HG02763 (cell line): ENCODE data around the gene INPP5B.

ENCODE experiments used
- ATAC-seq: cut with Tn5 transposase; IDR thresholded peaks from one replicate; pipeline ENCODE4 v1.9.1; 2021; ENCODE audit warnings: mild to moderate bottlenecking, moderate library complexity; ENCODE audit not compliant: unreplicated experiment

The INPP5B gene

DNA sequence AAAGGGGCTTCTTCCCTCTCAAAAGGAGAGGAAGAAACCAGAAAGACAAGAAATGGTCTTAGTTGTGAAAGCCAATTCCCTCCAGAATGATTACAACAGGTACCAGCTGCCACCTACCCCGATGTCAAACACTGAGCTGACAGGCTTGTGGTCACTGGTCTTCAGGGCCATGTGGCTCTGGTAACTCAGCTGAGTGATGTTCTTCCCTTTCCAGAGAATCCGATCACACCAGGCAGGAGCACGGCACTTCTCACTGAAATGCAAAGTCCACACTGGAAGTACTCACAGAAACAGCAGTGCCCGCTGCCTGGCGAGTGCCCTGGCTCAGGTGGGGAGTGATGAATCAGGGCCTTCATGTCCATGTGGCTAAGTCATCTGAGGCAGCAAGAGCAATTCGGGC is 68.8 kb downstream of the INPP5B start:
- no peak for ATAC-seq

DNA sequence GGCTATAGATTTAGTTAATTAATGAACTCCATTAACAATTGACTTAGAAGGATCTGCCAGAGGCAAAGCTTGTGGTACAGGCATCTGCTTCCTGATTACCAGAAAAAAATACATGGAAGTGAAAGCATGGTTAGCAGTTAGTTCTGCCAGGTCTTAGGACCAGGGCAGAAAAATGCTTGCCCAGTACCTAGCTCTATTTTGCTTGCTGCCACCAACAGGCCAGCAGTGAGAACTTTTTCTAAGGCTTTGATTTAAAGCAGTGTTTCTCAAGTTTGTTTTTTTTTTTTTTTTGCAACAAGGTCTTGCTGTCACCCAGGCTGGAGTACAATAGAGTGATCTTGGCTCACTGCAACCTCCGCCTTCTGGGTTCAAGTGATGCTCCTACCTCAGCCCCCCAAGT is 71.0 kb downstream of the INPP5B start:
- ATAC-seq, result no peak

DNA sequence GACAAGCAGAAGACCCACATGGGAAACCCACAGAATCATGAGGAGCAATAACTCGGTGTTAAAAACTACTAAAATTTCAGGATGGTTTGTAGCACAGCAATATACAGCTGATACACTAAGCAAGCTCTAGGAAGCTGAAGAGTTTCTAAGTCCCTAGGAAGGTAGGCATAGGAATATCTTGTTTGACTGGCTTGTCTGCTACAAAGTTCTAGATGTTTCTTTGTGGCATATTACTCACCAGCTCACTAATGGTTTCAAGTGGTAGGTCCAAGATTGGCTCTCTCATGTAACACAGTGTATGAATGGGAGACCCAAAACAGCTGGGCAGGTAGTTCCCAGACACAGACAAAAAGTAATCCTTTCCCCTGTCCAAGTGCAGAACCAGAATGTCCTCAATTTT is 74.2 kb downstream of the INPP5B start:
- no peak for ATAC-seq

DNA sequence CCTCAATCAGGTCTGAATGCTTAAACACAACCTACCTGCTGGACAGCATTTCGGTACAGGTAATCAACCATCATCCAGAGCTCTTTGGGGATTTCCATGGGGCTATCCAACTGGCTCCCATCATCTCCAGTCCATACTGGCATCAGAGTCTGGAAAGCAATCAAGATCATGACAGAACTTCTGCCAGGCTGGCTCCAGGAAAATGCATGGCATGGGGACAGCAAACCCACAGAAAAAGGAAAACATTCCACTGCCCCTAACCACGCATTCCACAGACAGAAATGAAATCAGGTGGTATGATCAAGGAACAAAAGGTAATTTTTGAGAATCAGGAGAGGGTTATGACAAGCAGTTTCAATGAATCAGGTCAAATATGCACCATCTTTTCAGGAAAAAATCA is 78.4 kb downstream of the INPP5B start:
- no peak for ATAC-seq

DNA sequence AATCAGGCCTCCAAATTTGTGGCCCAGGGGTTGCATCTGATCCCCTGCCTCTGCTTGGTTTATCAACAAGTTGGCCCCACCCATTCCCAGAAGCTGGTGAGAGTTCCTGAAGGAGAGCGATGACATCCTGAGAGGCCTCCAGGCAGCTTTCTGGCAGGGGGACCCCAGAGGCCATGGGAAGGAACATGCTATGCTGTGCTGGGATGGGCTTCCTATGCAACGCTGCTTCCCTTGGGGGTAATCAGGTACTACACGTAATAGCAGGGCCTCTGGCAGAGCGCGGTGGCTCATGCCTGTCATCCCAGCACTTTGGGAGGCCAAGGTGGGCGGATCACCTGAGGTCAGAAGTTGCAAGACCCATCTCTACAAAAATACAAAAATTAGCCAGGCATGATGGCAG is 79.1 kb downstream of the INPP5B start:
- no peak for ATAC-seq

DNA sequence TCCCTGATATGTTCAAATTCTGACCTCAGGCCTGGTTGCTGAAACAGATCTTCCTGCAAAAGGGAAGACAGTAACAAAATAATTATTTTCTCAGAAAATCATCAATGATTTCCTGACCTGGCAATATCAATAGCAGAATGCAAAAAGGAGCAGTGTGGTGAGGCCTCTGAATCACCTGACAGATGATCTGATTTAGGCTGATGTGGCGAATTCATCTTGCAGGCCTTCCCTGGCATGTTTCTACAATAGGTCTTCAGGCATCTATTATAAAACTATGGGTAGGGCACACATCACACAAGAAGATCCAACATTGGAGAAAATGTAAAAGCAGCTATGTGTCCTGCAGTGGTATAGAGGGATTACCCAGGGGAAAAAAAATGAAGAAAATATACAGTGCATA is 80.4 kb downstream of the INPP5B start:
- no peak for ATAC-seq

DNA sequence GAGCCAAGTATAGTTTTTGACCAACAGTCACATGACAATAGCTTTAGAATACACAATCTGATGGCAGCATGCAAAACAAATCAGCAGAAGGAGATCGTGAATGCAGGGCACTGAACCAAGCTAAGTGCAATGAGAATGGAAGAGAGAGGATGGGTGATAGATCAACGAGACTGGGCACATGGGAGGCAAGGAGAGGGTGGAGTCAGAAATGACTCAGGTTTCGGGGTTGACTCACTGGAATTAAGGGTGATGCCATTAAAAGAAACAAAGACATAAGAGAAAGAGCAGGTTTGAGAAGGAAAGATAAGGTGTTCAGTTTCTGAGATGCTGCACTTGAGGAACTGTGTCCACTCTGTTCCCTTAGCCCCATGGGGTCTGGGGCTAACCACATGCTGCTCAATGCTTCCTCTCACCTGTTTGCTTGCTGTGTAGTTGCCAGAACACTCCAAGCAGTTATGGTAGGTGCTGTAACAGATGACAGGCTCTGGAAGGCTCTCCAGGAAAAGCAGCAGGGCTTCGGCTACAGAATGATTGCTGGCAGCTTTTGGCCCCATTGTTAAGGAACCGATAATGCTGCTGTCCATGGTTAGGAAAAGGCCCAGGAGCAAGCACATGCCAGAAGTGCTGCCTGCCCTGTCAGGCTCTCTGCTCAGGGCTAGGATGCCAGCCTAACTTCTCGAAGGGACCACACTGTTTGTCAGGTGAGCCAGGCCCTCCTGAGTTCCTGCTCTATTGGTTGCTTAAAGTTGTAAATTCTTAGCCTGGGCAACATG is 81.3 kb downstream of the INPP5B start:
- ATAC-seq, result no peak

DNA sequence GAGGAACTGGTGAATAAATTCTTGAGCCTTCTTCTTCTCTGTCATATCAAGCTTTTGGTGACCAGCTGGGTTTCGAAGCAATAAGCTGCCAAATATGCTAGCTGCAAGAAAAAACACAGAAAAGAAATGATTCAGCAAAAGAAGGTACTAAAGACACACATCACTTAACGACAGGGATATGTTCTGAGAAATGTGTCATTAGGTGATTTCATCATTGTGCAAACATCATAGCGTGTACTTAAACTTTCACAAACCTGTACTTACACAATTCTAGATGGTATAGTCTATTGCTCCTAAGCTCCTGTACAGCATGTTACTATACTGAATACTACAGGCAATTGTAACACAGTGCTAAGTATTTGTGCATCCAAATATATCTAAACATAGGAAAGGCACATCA is 84.5 kb downstream of the INPP5B start:
- no peak for ATAC-seq

DNA sequence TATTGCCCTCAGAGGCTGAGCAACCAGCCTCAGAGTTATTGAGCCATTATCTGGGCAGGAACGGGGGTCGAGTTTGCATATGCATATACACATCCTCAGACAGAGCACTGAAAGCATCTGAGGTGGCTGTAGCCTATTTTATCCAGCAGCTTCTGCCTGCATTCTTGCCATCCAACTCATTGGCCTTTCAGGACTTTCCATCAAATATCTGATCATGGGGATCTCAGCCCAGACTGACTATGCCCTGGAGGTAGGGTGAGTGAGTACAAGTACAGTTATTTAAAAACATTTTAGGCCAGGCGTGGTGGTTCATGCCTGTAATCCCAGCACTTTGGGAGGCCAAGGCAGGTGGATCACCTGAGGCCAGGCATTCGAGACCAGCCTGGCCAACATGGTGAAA is 85.7 kb downstream of the INPP5B start:
- ATAC-seq, result no peak

DNA sequence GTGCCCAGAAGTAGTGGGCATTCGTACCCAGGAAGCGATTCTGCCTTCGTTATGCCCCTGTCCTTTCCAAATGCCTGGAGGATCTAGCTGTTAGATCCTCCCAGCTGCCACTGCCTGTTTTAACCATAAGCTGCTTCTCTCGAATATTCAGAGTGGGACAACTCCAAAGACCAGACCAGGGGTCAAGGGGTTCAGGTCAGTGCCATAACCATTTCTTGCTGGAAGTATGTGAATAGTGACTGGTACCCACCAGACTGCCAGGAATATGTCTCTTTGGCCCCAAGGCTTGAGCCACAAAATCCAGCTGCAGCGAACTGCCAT is 86.5 kb downstream of the INPP5B start:
- no peak for ATAC-seq

DNA sequence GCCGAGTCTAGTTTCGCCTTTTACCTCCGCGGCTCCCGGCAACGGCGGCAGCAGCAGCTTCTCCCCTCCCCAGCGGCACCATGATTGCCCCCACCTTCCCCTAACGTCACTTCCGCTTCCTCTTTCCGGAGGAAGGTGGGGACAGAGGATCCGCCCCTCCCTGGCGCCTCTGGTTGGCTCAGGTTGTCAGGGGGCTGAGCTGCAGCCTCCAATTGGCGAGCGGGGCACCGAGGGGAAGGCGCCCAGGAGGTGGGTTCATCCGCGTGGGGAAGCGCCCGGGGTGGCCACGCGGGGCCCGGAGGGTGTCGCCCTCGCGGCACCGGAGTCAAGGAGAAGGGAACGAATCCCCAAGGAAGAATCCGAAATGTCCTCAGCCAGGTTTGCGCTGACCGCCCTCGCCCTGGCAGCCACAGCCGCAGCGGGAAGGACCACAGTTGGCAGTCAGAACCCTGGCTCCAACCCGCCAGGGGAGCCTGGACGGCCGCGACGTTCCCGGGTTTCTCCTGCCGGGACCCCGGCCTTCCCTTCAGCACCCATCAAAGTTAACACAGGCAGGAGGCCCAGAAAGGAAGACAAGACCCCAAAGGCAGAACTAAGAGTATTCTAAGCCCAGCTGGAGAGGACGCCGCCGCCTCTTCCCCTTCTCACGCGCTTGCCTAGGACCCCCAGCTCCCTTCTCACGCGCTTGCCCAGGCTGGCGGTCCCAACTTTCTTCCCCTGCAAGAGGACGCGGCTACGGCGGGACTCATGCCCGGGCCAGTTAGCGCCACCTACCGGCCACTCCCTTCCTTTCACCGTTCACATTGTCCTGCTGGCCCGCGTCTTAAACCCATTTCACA is 87.1 kb downstream of the INPP5B start, which contains the start of gene MTF1:
MTF1 (minus strand) TSS at position 86 of the 839 bp plus-strand sequence. CDS start 1,934 bp downstream, outside the sequence.
- peak; percentile 91 for ATAC-seq

DNA sequence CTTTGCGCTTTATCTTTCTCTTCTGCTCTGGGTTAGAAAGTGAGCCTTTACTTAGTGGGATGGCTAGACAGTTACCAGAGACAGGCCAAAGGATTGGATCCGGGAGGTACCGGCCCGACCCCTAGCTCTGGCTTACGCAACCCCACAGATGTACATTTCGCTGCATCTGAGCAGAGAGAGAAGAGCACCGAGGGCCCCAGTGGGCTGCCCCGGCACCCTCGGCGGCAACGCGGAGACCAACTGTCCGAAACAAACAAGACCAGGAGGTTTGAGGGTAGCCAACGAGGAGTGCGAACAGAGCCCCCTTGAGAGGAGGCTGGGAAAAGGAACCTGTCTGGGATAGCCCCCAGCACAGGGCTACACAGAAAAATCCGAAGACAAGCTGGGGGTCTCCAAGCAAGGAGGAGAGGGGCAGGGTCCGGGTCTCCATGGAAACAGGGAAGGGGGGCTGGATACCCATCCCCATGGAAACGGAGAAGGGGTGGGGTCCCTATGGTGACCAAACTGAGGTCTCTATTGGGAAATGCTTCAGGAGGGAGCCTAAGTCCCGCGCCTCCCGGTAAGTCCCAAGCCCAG is 87.8 kb downstream of the INPP5B start:
- ATAC-seq, result no peak

DNA sequence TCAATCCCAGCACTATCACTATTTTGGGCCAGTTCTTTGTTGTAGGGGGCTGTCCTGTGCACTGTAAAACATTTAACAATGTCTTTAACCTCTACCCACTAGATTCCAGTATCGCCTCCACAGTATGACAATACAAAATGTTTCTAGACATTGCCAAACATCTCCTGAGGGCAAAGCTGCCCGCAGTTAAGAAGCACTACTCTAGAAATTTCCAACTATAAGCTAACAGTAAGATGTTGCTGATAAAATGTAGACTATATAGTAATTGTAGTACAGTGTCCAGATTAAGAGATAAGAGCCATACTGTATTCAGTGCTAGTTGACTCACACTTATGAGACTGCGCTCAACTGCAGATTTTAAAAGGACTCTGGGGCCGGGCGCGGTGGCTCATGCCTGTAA is 92.4 kb downstream of the INPP5B start:
- ATAC-seq, result no peak

DNA sequence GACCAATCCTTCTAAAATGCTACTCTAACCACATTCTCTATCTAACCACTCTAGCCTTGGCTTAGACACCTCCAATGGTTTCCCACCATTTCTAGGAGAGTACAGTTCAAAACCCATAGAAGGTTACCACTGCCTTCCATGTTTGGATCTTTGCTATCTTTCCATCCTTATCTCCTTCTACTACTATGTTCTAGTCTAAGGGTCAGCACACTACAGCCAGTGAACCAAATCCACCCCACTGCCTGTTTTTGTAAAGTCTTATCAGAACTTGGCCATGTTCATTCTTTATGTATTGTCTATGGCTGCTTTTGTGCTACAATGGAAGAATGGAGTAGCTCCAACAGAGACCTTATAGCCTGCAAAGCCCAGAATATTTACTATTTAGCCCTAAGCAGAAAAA is 93.7 kb downstream of the INPP5B start:
- no peak for ATAC-seq

DNA sequence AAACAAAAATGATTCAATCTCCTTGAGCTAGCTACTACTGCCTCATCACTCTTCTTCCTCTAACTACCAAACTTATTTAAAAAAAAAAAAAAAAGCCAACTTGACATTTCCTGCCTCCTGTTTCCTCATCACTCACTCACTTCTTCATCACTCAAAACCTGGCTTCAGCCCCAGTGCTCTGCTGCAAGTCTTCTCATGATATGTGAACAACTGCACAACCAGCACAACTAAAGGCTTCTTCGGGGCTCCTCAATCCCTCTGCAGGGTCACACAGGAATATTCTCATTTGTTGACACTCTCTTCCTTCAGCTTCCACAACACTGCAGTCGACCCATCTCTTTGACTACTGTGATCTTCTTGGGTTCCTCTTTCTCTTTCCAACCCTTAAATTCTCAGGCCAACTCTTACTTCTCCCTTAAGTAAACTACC is 95.1 kb downstream of the INPP5B start:
- no peak for ATAC-seq

DNA sequence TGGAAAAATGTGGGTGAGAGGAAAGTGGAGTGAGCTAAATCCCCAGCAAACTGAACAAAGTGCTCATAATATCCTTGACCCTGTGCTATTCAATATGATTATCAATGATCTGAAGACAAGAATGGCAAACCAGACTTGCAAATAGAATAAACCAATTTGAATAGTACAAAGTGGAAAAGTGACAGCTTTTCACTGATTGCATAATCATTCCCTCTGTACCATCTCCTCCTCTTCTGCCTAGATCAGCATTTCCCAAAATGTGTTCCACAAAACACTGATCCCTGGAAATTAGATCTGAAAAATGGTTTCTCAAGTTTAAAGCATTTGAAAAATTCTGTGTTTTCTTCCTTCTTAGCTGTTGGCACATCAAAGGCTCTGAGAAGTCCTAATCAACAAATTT is 95.6 kb downstream of the INPP5B start:
- ATAC-seq, result no peak

DNA sequence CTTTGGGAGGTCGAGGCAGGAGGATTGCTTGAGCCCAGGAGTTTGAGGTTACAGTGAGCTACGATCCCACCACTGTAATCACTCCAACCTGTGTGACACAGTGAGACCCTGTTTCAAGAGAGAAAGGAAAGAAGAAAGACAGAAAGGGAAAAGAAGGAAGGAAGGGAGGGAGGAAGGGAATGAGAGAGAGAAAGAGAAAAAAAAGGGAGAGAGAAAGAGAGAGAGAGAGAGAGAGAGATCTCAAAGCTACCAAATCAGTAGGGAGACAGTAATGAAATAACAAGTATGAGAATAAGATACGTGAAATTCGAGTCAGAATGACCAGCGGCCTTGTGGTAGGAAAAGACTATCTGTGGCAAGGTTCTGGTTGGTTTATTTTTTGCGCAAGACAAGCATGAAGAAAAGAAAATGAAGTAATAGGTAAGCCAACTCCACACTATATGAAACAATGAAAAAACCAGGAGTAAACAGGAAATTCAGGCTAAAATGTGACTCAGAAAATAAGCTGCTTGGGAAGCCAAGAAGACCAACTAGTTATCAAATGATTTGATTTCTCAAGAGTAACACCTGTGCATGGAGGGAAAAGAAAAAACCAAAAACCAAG is 96.4 kb downstream of the INPP5B start:
- ATAC-seq, result no peak

DNA sequence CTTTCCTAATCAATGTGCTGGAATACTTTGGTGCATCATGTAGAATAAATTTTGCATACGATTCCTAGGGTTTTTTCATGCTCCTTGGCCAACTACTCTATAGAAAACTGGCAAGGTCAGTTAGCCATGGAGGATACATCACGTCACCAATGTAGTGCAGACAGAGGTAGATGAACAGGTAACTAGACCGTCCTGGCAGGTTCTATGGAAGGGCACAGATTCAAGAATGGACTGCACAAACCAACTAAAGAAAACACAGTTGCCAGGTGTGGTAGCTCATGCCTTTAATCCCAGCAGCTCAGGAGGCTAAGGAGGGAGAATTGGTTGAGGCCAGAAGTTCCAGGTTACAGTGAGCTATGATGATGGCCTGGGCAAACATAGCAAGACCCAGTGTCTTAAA is 97.4 kb downstream of the INPP5B start:
- no peak for ATAC-seq

DNA sequence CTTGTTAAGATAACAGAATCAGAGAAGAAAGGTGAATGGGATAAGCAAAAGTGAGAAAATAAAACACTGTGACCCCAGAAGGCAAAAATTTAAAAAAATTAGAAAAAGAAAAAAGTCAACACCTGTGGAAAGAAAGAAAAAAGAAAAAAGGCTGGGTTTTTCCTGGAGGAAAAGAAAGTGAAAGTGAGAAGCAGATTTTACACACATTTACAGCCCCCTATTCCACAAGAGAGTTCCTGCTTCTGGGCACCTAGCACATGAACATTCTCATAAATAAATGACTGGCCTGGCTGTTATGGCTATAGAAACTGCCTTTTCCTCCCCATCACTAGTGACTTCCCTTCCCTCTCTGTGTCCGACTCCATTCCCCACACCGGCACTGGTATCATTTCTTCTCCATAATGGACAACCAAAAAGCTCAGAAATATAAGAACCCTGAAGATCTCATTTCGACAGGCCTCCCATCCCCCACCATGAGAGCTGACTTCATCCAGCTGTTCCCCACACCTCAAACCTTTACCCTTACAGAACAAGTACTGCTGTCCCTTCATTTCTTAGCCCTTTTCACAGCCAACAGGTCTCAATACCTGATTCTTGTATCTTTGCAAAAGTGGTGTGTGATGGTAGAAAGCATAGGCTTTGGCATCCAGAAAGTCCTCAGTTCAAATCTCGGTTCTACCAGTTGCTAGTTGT is 100.1 kb downstream of the INPP5B start:
- no peak for ATAC-seq

DNA sequence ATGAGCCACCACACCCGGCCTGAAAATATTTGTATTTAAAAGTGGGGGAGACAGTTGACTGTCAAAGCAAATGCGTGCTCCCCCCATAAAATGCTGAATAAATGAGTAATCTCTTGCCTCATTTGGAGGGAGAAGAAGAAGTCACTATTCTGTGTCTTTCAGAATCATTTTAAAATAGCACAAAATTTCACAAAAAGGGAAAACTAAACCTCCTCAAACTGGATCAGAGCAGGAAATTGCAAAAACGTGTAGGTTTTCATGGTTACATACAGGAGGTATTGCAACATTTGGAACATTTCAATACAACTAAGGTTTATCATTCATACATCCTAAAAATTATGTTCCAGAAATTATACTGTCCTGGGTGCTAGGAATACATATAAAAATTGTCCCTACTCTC is 101.1 kb downstream of the INPP5B start:
- no peak for ATAC-seq

DNA sequence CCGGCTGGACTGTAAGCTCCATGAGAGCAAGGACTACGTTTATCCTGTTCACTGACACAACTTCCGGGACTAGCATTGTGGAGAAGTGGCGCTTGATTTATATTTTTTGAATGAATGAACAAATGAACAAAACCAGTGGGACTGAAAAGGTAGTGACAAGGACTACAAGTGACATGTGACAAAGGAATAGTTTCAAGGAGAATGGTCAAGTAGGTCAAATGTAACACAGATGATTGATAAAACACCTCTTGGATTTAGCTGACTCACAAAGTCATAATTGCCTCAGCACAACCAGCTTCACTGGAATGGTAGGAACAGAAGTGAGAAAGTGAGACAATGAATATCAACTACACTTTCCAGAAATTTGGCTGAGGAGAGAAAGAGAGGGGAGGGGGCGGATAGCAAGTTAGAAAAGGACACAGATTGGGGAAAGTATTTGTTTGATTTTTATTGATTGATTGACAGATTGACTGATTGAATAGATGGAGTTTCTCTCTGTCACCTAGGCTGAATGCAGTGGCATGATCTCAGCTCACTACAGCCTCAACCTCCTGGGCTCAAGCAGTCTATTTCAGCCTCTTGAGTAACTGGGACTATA is 101.7 kb downstream of the INPP5B start:
- no peak for ATAC-seq
